NCI-H526 (cell line): ENCODE results near the gene UQCC2.

Source experiments
- DNase-seq, 2 experiments: peaks; one replicate each; lab custom pipeline; 2025; lab: John Stamatoyannopoulos, UW

UQCC2 gene

DNA sequence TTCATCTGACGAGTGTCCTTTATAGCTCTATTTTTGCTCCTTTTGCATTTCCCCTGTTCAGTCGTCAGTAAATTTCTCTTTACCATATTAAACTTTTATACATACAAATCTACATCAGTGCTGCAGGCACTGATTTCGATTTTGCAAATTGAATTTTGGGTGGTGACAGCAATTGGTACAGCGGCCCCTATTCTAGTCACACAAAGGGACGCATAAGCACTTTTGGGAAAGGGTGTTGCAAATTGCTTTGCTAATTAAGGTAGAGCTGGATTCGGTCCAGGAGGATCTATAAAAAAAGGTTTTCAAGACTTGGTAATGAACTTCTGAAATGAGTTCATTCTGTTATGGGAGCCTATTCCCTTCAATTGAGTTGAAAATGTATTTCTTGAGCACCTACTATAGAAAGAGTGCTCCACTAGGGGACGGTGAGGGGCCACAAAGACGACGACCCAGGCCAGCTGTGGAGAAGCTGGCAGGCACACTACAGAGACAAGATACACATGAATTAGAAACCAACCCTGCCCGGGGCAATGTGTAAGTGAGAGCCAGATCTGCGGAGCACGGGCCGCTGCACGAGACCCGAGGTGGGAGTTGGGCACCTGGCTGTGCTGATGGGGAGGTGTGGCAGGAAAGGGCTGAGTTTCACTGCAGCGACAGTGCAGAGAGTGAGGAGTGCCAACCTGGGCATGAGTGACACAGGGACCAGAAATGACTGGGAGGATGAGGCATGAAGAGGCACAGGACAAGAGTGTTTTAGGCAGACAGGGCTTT is 5.4 kb downstream of the UQCC2 start:
- no peak for DNase-seq

DNA sequence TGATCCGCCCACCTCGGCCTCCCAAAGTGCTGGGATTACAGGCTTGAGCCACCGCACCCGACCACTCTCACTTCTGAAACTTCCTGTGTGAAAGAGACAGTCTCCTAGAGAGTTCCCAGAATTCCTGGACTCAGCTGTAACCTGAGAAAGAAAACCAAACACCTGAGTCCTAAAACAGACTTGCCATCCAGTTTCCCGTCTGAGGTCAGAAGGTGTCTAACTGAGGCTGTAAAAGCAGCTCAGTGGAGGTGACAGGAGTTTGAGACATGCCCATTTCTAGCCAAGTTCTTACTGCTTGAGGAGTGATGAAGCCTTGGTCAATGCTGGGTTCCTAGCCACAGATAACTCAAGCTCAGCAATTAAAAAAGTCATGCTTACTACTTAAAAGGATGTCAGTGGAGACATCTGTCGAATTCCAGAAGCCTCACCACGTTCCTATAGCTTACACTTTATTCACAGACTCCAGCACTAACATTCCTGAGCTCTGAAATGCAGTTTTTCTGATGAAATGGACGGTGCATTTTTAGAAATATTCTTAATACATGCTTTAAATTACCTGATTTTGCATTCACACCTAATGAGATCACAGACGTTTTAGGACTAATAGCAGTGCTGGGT is 6.1 kb downstream of the UQCC2 start:
- no peak for DNase-seq

DNA sequence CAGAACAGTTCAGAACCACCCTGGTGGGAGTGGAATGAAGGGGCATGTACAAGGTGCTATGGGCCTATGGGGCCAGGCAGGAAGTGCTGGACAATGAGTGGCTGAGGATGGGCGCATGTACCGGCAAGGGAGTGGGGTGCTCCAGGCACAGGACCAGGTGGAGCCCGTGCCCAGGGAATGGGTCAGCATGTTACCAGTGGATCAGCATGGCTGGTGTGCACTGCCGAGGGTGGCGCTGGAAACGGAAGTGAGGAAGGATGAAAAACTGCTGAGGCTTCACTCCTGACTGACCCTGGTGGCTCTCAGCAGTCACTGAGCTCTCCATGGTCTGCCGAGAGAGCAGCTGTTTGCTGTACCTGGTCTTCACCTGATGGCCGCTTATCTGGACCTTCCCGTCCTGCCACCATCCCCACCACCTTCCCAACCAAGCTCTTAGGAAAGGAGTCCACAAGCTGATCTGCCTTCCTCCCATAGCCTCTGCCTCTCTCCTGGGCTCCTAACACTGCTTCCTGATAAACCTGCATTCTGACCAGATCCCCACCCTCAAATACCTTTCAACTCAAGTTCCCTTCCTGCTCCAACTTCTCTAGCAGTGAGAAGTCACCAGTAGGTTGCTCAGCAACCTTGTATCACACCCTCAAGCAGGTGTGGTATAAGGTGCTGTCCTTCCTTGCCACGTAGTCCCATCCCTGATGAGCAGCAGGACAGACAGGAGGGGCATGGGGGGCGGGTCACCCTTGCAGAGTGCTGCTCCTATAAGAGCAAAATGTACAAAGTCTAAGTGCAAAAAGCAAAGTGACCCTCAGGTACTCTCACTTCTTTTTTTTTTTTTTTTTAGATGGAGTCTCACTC is 7.1 kb downstream of the UQCC2 start:
- DNase-seq, result no peak

DNA sequence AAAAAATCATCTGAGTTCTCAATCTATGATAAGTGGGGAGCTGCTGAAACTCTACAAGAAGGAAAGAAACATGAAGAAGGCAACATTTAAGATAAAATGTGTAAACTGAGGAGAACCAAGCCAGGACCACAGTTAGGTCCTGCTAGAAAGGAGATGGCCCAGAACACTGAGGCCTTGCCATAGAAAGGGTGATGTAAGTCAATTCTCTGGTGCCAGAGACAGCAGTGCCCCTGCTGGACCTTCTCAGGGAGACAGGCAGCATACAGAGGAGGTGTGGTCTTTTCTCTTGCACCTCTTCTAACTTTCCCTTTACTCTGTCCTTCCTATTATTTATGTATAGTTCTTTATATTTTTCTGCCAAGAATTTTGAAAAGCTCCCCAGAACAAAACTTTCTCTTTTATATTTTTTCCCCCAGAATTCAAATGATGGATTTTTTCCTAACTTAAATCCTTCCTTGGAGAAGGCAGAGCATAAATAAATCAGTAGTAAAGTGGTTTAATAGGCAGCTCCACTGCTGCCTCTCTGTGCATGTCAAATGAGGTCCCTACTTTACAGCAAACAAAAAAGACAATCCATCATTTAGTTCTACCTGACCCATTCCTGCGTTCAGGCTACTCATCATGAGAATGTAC is 9.0 kb downstream of the UQCC2 start:
- DNase-seq, result peak in 1 of 2 experiments; percentile 44

DNA sequence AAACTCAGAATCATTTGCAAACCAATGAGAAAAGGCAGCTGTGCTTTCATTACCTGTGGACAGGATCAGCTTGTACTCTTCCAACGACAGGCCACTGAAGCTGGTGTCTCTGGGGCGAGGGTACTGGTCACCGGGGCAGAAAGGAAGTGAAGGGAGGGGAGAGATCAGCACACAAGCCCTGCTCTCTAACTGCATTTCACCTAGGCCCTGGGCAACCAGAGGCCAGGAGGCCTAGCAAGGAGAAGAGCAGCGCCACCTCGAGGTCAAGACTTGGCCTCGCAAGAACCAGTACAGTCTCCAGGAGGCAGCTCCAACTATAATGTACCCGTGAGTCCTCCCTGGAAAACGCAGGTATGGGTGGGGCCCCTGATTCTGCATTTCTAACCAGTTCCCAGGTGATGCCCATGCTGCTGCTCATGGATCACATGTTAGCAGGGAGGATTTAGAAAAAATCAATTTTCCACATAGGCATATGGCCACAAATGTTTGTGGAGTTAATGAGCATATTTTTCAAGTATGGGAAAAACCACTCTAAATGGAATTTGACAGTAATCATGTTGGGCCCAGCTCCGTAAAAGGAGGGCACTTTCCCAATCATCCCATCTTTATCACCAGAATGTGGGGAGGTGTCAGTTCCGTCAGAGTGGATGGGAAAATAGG is 11.0 kb downstream of the UQCC2 start:
- peak; percentile 60 to 82 for DNase-seq

- no peak for DNase-seq
These were observed 11.8 kb downstream of the UQCC2 start for GRCh38 chr6:33699739-33700138.

- no peak for DNase-seq
These were observed 12.4 kb downstream of the UQCC2 start for GRCh38 chr6:33699131-33699530.

- no peak for DNase-seq
These were observed 13.0 kb downstream of the UQCC2 start for GRCh38 chr6:33698494-33698893.

DNA sequence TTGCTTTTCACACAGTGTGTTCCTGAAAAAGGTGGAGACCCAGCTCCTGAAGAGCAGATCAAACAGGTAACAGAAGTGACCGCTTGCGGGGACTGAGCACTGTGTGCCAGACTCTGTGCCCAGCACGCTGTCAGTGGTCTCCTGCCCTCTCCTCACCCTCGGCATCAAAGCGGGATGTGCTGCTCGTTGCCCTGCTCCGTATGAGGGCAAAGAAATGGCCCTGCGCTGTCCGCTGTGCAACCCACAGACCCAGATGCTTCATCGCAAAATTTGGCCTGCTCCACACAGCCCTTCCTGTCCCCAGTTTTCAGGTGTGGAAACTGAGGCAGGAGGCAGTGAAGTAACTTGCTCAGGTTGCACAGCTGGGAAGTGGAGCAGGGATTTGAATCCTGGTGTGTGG is 13.7 kb downstream of the UQCC2 start:
- DNase-seq, result no peak

GRCh38 chr6:33696548-33697518 is 14.7 kb downstream of the UQCC2 start:
- no peak for DNase-seq

- DNase-seq, result no peak
These were observed 15.4 kb downstream of the UQCC2 start for GRCh38 chr6:33696076-33696475.

GRCh38 chr6:33695451-33695887 is 16.0 kb downstream of the UQCC2 start:
- no peak for DNase-seq

DNA sequence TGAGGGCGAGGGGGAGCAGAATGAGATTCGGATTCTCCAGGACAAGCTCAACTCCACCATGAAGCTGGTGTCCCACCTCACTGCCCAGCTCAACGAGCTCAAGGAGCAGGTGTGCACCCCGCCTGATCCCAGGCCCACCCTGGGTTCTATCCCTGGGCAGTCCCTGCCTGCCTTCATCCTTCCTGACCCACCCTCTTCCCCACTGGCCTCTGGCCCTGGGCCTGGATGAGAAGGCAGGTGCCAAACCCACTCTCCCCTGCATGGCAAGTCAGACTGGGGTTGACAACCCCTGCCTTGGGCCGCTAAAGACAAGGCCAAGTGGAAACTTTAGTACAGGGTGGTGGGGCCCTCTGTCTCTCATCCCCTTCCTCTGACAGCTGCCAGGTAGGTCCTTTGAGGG is 16.5 kb downstream of the UQCC2 start:
- DNase-seq, result no peak

DNA sequence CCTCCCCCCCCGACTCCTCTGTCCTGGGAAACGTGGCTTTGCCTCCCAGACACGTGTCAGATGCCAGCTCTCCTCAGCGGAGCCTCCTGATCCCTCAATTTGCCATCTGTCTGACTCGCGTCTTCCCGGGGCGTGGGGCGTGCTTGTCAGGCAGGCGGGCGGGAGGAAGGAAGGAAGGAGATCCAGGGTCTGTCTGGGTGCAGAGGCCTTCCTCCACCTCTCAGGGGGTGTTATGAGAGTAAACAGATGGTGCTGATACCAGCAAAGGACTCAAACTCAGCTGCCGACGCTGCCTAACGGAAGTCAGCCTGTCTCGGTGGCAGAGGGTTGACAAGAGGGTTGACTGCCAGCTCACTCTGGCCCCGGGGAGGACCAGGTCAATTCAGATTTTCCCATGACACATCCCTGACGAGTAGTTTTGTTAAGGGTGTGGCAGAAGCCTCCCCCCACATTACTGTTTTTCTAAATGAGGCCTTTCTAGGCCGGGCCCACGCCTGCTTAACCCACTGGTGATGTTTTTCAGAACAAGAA is 17.0 kb downstream of the UQCC2 start:
- no peak for DNase-seq

DNA sequence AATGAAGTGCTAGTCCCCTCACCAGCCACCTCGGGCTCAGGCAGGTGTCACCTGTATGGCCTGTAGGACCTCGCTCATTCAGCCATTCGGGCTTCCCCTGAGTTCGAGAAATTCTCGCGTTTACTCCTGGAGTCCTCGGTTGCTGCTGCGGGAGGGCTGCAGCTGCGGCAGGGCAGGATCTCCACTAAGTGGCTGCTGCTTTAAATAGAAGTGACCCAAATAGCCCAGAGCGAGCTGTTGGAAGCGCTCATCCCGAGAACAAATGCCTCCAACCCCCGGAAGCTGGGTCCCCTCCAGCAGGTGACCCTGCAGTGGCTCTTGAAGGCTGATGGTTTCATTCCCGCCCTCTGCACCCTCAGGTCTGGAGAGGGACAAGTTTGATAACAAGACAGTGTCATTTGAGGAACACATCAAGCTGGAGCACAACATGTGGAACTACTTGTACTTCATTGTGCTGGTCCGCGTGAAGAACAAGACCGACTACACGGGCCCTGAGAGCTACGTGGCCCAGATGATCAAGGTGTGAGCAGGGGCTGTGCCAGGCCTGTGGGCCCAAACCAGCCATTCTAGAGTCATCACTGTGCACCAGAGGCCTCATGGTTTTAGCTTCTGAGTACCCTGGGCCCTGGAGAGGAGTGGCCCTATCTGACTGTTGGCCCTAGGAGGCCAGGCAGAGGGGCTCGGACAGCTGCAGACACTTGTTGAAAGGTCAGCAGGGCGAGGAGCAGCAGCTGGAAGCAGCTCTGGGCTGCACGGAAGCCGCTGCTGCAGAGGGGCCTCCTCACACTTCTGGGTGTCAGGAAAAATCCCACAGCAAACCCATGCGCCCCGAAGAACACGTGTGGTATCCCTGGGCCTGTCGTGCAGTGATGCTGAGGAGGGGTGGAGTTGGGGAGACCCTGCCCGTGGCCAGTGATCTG is 18.1 kb downstream of the UQCC2 start:
- DNase-seq, result no peak

- no peak for DNase-seq
These were observed 18.7 kb downstream of the UQCC2 start for GRCh38 chr6:33692760-33693158.

GRCh38 chr6:33692078-33692759 is 19.3 kb downstream of the UQCC2 start:
- no peak for DNase-seq

DNA sequence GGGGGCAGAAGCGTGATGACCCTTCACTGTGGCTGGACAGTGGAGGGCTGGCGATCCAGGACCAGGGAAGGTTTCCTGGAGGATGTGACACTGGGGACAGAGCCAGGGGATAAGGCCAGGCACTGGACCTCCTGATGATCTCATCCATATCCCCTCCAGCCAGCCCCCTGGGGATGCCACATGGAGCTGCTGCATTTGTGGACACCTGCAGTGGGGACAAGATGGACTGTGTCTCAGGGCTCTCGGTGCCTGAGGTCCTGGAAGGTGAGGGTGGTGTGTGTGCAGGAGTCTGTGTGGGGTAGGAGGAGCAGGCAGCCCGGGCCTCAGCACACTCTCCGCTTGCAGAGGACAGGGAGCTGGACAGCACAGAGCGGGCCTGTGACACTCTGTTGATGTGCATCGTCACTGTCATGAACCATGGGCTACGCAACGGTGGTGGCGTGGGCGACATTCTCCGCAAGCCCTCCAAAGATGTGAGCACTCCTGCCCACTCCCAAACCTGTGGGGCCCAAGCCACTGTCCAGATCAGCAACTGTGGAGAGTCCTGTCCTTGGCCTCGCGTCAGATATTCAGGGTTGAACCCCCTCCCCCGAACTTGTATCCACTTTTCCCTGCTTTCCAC is 19.9 kb downstream of the UQCC2 start:
- DNase-seq, result no peak
